Measurements from ENCODE around the gene CLEC4M. TPM values are rescaled to one million over a fixed set of nuclear protein-coding genes. Genes with fewer than 3 reads are reported as not detected.

Gene CLEC4M
- total RNA-seq, 1 donor from 2014 or later, result 1.5 TPM

GRCh38 chr19:7731218-7731595, 31.8 kb upstream of the CLEC4M start:
- H3K27ac Mint-ChIP-seq, result no peak overlapping the region
- TF ChIP-seq, protein P1, sequence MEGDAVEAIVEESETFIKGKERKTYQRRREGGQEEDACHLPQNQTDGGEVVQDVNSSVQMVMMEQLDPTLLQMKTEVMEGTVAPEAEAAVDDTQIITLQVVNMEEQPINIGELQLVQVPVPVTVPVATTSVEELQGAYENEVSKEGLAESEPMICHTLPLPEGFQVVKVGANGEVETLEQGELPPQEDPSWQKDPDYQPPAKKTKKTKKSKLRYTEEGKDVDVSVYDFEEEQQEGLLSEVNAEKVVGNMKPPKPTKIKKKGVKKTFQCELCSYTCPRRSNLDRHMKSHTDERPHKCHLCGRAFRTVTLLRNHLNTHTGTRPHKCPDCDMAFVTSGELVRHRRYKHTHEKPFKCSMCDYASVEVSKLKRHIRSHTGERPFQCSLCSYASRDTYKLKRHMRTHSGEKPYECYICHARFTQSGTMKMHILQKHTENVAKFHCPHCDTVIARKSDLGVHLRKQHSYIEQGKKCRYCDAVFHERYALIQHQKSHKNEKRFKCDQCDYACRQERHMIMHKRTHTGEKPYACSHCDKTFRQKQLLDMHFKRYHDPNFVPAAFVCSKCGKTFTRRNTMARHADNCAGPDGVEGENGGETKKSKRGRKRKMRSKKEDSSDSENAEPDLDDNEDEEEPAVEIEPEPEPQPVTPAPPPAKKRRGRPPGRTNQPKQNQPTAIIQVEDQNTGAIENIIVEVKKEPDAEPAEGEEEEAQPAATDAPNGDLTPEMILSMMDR (IDR thresholded peaks at IDR 0.05; ENCODE audit: unreplicated experiment), result no peak
- no peaks in the 10 kb centered on the region for H3K9me3 Mint-ChIP-seq
- H3K4me1 Mint-ChIP-seq, result no peaks in the 10 kb centered on the region
- DNase-seq (ENCODE audit: low spot score in 2 of 2, unreplicated experiment in 2 of 2), result no peak
- H3K4me3 Mint-ChIP-seq, result no peak overlapping the region
- H3K27me3 Mint-ChIP-seq (ENCODE audit: low read depth), result peaks cover 86% of the 10 kb centered on the region
- no peaks in the 10 kb centered on the region for H3K36me3 Mint-ChIP-seq

GRCh38 chr19:7731615-7732014, 31.4 kb upstream of the CLEC4M start:
- no peak overlapping the region for H3K27ac Mint-ChIP-seq
- DNase-seq (ENCODE audit: low spot score in 2 of 2, unreplicated experiment in 2 of 2), result no peak
- TF ChIP-seq, protein P1 (IDR thresholded peaks at IDR 0.05; ENCODE audit: unreplicated experiment), result no peak
- H3K4me3 Mint-ChIP-seq, result no peak overlapping the region
- H3K4me1 Mint-ChIP-seq, result no peaks in the 10 kb centered on the region
- H3K9me3 Mint-ChIP-seq, result no peaks in the 10 kb centered on the region
- peaks cover 87% of the 10 kb centered on the region for H3K27me3 Mint-ChIP-seq (ENCODE audit: low read depth)
- no peaks in the 10 kb centered on the region for H3K36me3 Mint-ChIP-seq

- Mint-ChIP-seq H3K27ac (no peak within 1 kb of the TSS), H3K4me3 (no peak within 1 kb of the TSS), H3K4me1 (no peaks in the 10 kb centered on the region), H3K36me3 (no peaks in the 10 kb centered on the region), H3K9me3 (no peaks in the 10 kb centered on the region), H3K27me3 (ENCODE audit: low read depth) (peaks cover 87% of the 10 kb centered on the region)
- no peak for DNase-seq (ENCODE audit: low spot score in 2 of 2, unreplicated experiment in 2 of 2)
- TF ChIP-seq, protein P1 (IDR thresholded peaks at IDR 0.05; ENCODE audit: unreplicated experiment), result no peak
Measured at GRCh38 chr19:7732045-7732444, 31.0 kb upstream of the CLEC4M start, which contains the start of gene CLEC4G. Gene CLEC4G (minus strand): TSS chr19:7732110. CDS start chr19:7732102, 8 bp downstream.

DNA sequence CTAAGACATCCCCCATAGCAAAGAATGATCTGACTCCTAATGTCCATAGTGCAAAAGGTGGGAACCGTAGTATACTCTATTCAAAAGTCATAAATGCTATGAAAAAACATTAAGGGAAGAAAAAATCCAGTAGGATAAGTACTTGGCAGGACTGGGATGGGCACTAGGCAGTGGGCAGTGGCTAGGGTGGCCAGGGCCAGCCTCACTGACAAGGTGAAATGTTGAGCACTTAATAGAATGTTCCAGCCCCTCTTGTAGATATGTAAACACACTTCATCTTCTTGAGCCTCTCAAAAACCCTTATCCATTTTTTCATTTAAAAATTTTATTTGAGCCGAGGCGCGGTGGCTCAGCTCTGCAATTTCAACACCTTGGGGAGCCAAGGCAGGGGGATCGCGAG, 29.7 kb upstream of the CLEC4M start:
- Mint-ChIP-seq H3K9me3 (no peaks in the 10 kb centered on the region), H3K36me3 (no peaks in the 10 kb centered on the region), H3K27me3 (ENCODE audit: low read depth) (peaks cover 85% of the 10 kb centered on the region), H3K4me3 (no peak overlapping the region), H3K4me1 (no peaks in the 10 kb centered on the region), H3K27ac (no peak overlapping the region)
- no peak for DNase-seq (ENCODE audit: low spot score in 2 of 2, unreplicated experiment in 2 of 2)
- TF ChIP-seq, protein P1 (IDR thresholded peaks at IDR 0.05; ENCODE audit: unreplicated experiment), result no peak

DNA sequence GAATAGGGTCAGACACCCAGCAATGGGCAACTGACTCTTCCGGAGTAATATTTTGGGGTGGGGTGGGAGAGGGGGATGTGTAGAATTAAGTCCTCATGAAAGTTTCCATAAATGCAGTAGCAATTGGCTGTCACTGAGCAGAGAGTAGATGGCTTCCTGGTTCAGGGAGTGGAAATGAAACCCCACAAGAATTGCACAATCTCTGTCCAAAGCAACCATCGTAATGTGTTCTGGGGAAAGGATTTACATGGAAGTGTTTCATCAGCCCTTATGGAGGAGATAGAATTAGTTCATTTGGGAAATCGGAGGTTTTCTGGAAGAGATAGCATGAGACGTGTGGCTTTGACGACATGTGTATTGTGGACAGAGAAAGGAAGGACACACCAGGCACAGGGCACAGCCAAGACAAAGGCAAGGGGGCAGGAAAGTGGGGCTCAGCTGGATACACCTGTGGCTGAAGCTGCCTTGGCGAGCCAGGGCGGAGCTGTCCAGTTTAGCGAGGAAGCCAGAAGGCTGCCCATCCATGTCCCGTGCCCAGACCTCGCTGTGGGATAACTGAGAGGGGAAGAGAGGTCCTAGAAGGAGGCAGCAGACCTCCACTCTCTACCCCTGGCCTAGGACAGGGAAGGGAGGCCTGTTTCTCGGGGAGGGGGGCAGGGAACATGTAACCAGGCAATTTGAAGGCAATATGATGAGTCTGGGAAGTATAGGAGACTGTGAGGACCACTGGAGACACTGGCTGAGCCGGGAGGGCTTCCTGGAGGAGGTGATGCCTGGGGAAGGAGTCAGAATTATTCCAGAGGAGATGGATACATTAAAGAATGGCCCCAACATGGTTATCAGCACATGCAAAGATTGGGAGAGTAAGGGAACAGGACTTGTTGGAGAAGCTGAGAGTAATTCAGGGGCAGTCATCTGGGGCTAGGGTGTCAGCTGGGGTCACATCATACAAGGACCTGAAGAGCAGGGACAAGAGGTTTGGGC, 28.5 kb upstream of the CLEC4M start:
- Mint-ChIP-seq H3K27ac (no peak overlapping the region), H3K4me1 (no peaks in the 10 kb centered on the region), H3K27me3 (ENCODE audit: low read depth) (peaks cover 83% of the 10 kb centered on the region), H3K9me3 (no peaks in the 10 kb centered on the region), H3K36me3 (no peaks in the 10 kb centered on the region), H3K4me3 (no peak overlapping the region)
- DNase-seq (ENCODE audit: low spot score in 2 of 2, unreplicated experiment in 2 of 2), result no peak
- TF ChIP-seq, protein P1 (IDR thresholded peaks at IDR 0.05; ENCODE audit: unreplicated experiment), result no peak
